K562 (cell line): ENCODE measurements around the gene EXOG. TPM values are rescaled to one million over a fixed set of nuclear protein-coding genes. Genes with fewer than 3 reads are reported as not detected.
A peak's percentile ranks its signal among the peaks of the same experiment; 100 is the strongest.

Experiments used
- CAMTA2 ChIP-seq: fragments of 250-450 bp; sonication (Bioruptor Pico); conservative IDR thresholded peaks from 2 replicates; pipeline ENCODE4 v1.5.1; 2022
- CREB3 ChIP-seq: fragments of 450-650 bp; conservative IDR thresholded peaks from 2 replicates; pipeline ENCODE4 v1.6.1; 2016; ENCODE audit warnings: missing genetic modification characterization, low read depth, mild to moderate bottlenecking, missing compliant biosample characterization, moderate library complexity
- FOXK1 ChIP-seq: sonication (generic); formaldehyde crosslinking; IDR thresholded peaks from 2 replicates; pipeline ENCODE4 v1.8.0; 2022; ENCODE audit warnings: missing genetic modification reagents, mild to moderate bottlenecking, borderline replicate concordance
- HINFP ChIP-seq: fragments of 450-650 bp; conservative IDR thresholded peaks from 2 replicates; pipeline ENCODE4 v1.6.1; 2016; ENCODE audit warnings: missing genetic modification characterization, low read depth, mild to moderate bottlenecking, control low read depth, missing compliant biosample characterization
- MAX ChIP-seq: sonication (generic); formaldehyde crosslinking; IDR thresholded peaks from 2 replicates; pipeline ENCODE4 v1.9.0; 2022; ENCODE audit warnings: mild to moderate bottlenecking, missing genetic modification reagents
- NR2C1 ChIP-seq, 2 experiments: fragments of 450-650 bp; IDR thresholded peaks; 2 replicates each; pipeline ENCODE4 v1.6.1; 2017; ENCODE audit warnings: mild to moderate bottlenecking in 2 of 2, antibody characterized with exemption in 1 of 2, inconsistent platforms in 1 of 2, missing compliant biosample characterization in 1 of 2, missing genetic modification characterization in 1 of 2
- RAD21 ChIP-seq, 2 experiments: fragments of 250-450 bp in 1 of 2; fragments of 450-650 bp in 1 of 2; sonication (Bioruptor Pico) in 1 of 2; formaldehyde crosslinking in 1 of 2; IDR thresholded peaks in 1 of 2; conservative IDR thresholded peaks in 1 of 2; 2 replicates each; pipeline versions ENCODE4 v1.4.0 to v1.8.0; 2020 to 2022; ENCODE audit warnings: mild to moderate bottlenecking in 2 of 2, moderate library complexity in 1 of 2
- RERE ChIP-seq: sonication (generic); formaldehyde crosslinking; IDR thresholded peaks from 2 replicates; pipeline ENCODE4 v1.8.0; 2023; ENCODE audit warnings: missing genetic modification reagents, mild to moderate bottlenecking, borderline replicate concordance
- RFX5 ChIP-seq: IDR thresholded peaks from 2 replicates; pipeline ENCODE4 v1.6.1; 2011; ENCODE audit warnings: low read depth, mild to moderate bottlenecking, improper control_type of control experiment, low read length
- SMAD2 ChIP-seq: fragments of 150-350 bp; IDR thresholded peaks from 2 replicates; pipeline ENCODE4 v1.6.1; 2014; ENCODE audit warnings: low read depth, mild to moderate bottlenecking, low read length
- SNIP1 ChIP-seq: fragments of 450-650 bp; IDR thresholded peaks from 2 replicates; pipeline ENCODE4 v1.7.1; 2017; ENCODE audit warnings: low read depth, mild to moderate bottlenecking
- ZBTB8A ChIP-seq: fragments of 450-650 bp; IDR thresholded peaks from 2 replicates; pipeline ENCODE4 v1.6.1; 2018; ENCODE audit warnings: mild to moderate bottlenecking, moderate library complexity; ENCODE audit not compliant: partially characterized antibody
- ZNF280A ChIP-seq: fragments of 450-650 bp; IDR thresholded peaks from 2 replicates; pipeline ENCODE4 v1.6.1; 2018; ENCODE audit warnings: mild to moderate bottlenecking, low read depth; ENCODE audit not compliant: partially characterized antibody
- ZNF384 ChIP-seq: IDR thresholded peaks from 2 replicates; pipeline ENCODE4 v1.6.1; 2012; ENCODE audit warnings: low read depth, low read length, improper control_type of control experiment
- ZNF57 ChIP-seq: fragments of 450-650 bp; formaldehyde crosslinking; IDR thresholded peaks from 2 replicates; pipeline ENCODE4 v1.4.0; 2020; ENCODE audit warnings: mild to moderate bottlenecking, moderate library complexity
- ZNF668 ChIP-seq: fragments of 250-450 bp; sonication (Bioruptor Pico); IDR thresholded peaks from 2 replicates; pipeline ENCODE4 v1.8.0; 2022; ENCODE audit warnings: mild to moderate bottlenecking, inconsistent platforms
- ZNF75A ChIP-seq: fragments of 450-650 bp; formaldehyde crosslinking; IDR thresholded peaks from 2 replicates; pipeline ENCODE4 v1.4.0; 2020; ENCODE audit warnings: mild to moderate bottlenecking
- polyA plus RNA-seq, 8 experiments: library from polyadenylated mRNA; depleted of rRNA in 4 of 8; stranded (reverse) in 5 of 8; unstranded in 3 of 8; fragments of >200 nt; fragmentation: Nextera tagmentation in 2 of 8; fragmentation: Illumina TruSeq in 1 of 8; extraction: Ambion mirVana in 2 of 8; extraction: Trizol in 1 of 8; gene quantifications; 2 replicates each; pipeline versions ENCODE4 v1.2.1 to v1.2.3, GENCODE V29; 2011 to 2014; ENCODE audit warnings: inconsistent platforms in 1 of 8, missing spikeins in 1 of 8
- total RNA-seq, 7 experiments: library from RNA; depleted of rRNA in 6 of 7; stranded (reverse); fragments of >200 nt in 6 of 7; fragmentation: Illumina TruSeq in 2 of 7; extraction: Trizol in 2 of 7; gene quantifications; 2 replicates each; pipeline versions ENCODE4 v1.2.1 to v1.2.3, GENCODE V29; 2011 to 2021; ENCODE audit warnings: low replicate concordance in 1 of 7

Gene EXOG
- total and polyA plus RNA-seq, 9 of the 15 experiments (the other 6 are each of a cell fraction or from before 2014, with no cell fraction given) = 10.8 to 21.7 (median 14.8) TPM

GRCh38 chr3:38453075-38453912 is 42.8 kb upstream of the EXOG start, which contains the start of gene ACVR2B (continued):
- TF ChIP-seq RERE (CRISPR knock-in tag) (peak; percentile 49; the same call in 1 of the 2 replicates), ZNF57 (CRISPR knock-in tag) (no peak), ZNF75A (CRISPR knock-in tag) (no peak), NR2C1 (IDR thresholded peaks at IDR 0.05) (no peak), NR2C1 (tag; IDR thresholded peaks at IDR 0.05) (no peak), ZNF668 (CRISPR knock-in tag) (no peak), SNIP1 (no peak), CAMTA2 (CRISPR knock-in tag) (no peak), SMAD2 (no peak), RAD21 (CRISPR knock-in tag; conservative IDR thresholded peaks at IDR 0.05 in 1 of 2, IDR thresholded peaks at IDR 0.05 in 1 of 2) (no peak), ZNF384 (no peak), MAX (CRISPR knock-in tag) (peak; percentile 73), RFX5 (no peak), HINFP (tag) (no peak), ZBTB8A (no peak), CREB3 (tag) (no peak), FOXK1 (CRISPR knock-in tag) (no peak), ZNF280A (no peak)
